Stimulated activated CD8-positive, alpha-beta memory T cell treated with anti-CD3 and anti-CD28 coated beads, Interleukin-2, amount 100 ng/mL, for 1 hour (primary cell): ENCODE measurements around the gene VAV1.
"Not testable (repeated sequence)": the region's sequence is repeated elsewhere in the genome, so short reads cannot be mapped to it uniquely, and the experiment has no call there.

ENCODE experiments used
- DNase-seq, 2 donors: peaks; one replicate each; pipeline ENCODE4 v3.0.0-alpha.2; 2020; ENCODE audit warnings: low read depth in 2 of 2

VAV1 gene

GRCh38 chr19:6790194-6791128 lies 18.0 kb downstream of the VAV1 start:
- no peak for DNase-seq

GRCh38 chr19:6791237-6791636 lies 18.7 kb downstream of the VAV1 start:
- DNase-seq, result no peak

- no peak for DNase-seq
Measured at GRCh38 chr19:6793411-6793810, 20.9 kb downstream of the VAV1 start.

- DNase-seq, result no peak
Measured at GRCh38 chr19:6793973-6794372, 21.5 kb downstream of the VAV1 start.

GRCh38 chr19:6794686-6795431 lies 22.4 kb downstream of the VAV1 start:
- no peak for DNase-seq

GRCh38 chr19:6796278-6796677 lies 23.8 kb downstream of the VAV1 start:
- no peak for DNase-seq

- no peak for DNase-seq
Measured at GRCh38 chr19:6797646-6798045, 25.1 kb downstream of the VAV1 start.

GRCh38 chr19:6800160-6800790 lies 27.8 kb downstream of the VAV1 start:
- DNase-seq, result not testable (repeated sequence)

- no peak for DNase-seq
Measured at GRCh38 chr19:6800991-6801484, 28.5 kb downstream of the VAV1 start.

- peak; percentile 60 to 70 for DNase-seq
Measured at GRCh38 chr19:6801485-6802086, 29.1 kb downstream of the VAV1 start.

GRCh38 chr19:6802336-6803035 lies 30.0 kb downstream of the VAV1 start:
- DNase-seq, result peak; percentile 54 to 64

- no peak for DNase-seq
Measured at GRCh38 chr19:6803036-6803404, 30.5 kb downstream of the VAV1 start.

GRCh38 chr19:6806488-6806887 lies 34.0 kb downstream of the VAV1 start:
- no peak for DNase-seq

- DNase-seq, result no peak
Measured at GRCh38 chr19:6807291-6807690, 34.8 kb downstream of the VAV1 start.

- DNase-seq, result no peak
Measured at GRCh38 chr19:6808494-6808893, 36.0 kb downstream of the VAV1 start.

- DNase-seq, result no peak
Measured at GRCh38 chr19:6809262-6809661, 36.8 kb downstream of the VAV1 start.

GRCh38 chr19:6811378-6811777 lies 38.9 kb downstream of the VAV1 start:
- DNase-seq, result no peak

- DNase-seq, result no peak
Measured at GRCh38 chr19:6811906-6812305, 39.4 kb downstream of the VAV1 start.

- no peak for DNase-seq
Measured at GRCh38 chr19:6812612-6813011, 40.1 kb downstream of the VAV1 start.

- no peak for DNase-seq
Measured at GRCh38 chr19:6813659-6814058, 41.2 kb downstream of the VAV1 start.

GRCh38 chr19:6817179-6817578 lies 44.7 kb downstream of the VAV1 start:
- no peak for DNase-seq
